Breast epithelium (tissue), 3 donors: ENCODE results near the gene LYL1.

Experiments used
- POLR2A ChIP-seq: fragments of 450-650 bp; IDR thresholded peaks from one replicate; pipeline ENCODE4 v1.6.1; 2016; ENCODE audit warnings: antibody characterized with exemption, mild to moderate bottlenecking, moderate library complexity
- POLR2AphosphoS5 ChIP-seq, 3 donors: sonication (generic); formaldehyde crosslinking; IDR thresholded peaks; one replicate each; pipeline ENCODE4 v1.6.1; 2017; ENCODE audit warnings: antibody characterized with exemption in 3 of 3
- TF ChIP-seq, protein P1 (sequence below), 3 donors: fragments of 450-650 bp; IDR thresholded peaks; one replicate each; pipeline ENCODE4 v1.5.1; 2016 to 2017; ENCODE audit warnings: antibody characterized with exemption in 3 of 3, mild to moderate bottlenecking in 3 of 3, moderate library complexity in 3 of 3

DNA sequence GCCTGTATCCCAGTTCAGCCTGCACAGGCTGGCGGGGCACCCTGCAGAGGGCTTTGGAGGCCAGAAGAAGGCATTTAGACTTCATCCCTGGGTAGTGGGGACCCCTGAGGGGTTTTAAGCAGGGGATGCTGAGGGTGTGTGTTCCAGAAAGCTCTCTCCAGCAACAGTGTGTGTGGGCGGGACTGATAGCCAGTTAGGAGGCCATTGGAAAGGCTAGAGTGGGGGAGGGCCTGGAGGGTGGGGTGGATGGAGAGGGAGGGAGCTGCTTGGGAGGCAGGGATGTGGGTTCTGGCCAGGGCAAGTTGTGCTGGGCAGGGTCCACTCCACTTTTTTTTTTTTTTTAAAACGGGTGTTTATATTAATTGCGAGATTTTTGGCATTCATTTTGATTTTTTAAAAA is 28.3 kb downstream of the LYL1 start:
- TF ChIP-seq, protein P1, sequence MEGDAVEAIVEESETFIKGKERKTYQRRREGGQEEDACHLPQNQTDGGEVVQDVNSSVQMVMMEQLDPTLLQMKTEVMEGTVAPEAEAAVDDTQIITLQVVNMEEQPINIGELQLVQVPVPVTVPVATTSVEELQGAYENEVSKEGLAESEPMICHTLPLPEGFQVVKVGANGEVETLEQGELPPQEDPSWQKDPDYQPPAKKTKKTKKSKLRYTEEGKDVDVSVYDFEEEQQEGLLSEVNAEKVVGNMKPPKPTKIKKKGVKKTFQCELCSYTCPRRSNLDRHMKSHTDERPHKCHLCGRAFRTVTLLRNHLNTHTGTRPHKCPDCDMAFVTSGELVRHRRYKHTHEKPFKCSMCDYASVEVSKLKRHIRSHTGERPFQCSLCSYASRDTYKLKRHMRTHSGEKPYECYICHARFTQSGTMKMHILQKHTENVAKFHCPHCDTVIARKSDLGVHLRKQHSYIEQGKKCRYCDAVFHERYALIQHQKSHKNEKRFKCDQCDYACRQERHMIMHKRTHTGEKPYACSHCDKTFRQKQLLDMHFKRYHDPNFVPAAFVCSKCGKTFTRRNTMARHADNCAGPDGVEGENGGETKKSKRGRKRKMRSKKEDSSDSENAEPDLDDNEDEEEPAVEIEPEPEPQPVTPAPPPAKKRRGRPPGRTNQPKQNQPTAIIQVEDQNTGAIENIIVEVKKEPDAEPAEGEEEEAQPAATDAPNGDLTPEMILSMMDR (IDR thresholded peaks at IDR 0.05) = no peak
- TF ChIP-seq POLR2A (no peak), POLR2AphosphoS5 (IDR thresholded peaks at IDR 0.05) (no peak)
